T-helper 2 cell treated with Interferon-gamma antibody and Interleukin-4, amounts not matched to agents 100 ng/mL and 5 ng/mL, for 36 hours (primary cell): Measurements from ENCODE around the gene KCTD10. TPM values are rescaled to one million over a fixed set of nuclear protein-coding genes. Genes with fewer than 3 reads are reported as not detected.

Experiments used
- intact Hi-C: fragments of 100-400 bp; cut with micrococcal nuclease; formaldehyde crosslinking; loops from one replicate; pipeline ENCODE4 v1.15.1; 2023
- total RNA-seq: library from RNA; stranded (reverse); gene quantifications from 2 replicates; pipeline ENCODE4 v1.2.3, GENCODE V29; 2022

The KCTD10 gene
- total RNA-seq, 1 donor from 2014 or later: 36.5 TPM

DNA sequence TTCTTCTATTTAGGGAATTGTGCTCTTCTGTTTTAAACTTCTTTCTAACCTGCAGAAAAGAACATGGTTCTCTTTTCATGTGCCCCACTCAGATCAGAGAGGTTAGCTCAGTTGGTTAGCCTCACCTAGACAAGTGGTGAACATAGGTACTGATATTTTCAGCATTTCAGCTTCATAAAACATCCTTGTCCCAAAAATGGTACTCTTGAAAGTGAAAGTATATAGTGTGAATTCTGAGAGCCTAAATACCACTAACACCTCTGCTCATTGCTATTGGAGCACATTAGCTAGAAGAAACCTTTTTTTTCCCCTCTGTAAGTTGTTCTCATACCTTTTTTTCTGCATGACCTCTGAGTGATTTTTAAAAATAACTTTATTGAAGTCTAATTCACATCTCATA, 17.9 kb upstream of the KCTD10 start:
- intact Hi-C loops: no loop called here

GRCh38 chr12:109494348-109494881, 17.3 kb upstream of the KCTD10 start:
- intact Hi-C loops: no loop called here

DNA sequence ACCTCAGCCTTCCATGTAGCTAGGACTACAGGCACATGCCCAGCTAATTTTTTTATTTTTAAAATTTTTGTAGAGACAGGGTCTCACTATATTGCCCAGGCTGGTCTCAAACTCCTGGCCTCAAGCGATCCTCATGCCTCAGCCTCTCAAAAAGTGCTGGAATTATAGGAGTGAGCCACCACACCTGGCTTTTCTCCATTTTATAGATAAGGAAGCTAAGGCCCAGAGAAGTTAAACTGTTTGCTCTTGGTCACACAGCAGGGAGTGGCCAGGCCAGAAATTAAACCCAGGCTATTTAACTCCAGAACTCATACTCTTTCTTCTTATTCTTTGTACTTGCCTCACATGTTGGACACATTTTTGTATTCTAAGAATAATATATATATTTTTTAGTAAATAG, 16.8 kb upstream of the KCTD10 start:
- intact Hi-C loops: no loop called here

- intact Hi-C loops: no loop called here
Observed at GRCh38 chr12:109493090-109493489, 16.0 kb upstream of the KCTD10 start.

DNA sequence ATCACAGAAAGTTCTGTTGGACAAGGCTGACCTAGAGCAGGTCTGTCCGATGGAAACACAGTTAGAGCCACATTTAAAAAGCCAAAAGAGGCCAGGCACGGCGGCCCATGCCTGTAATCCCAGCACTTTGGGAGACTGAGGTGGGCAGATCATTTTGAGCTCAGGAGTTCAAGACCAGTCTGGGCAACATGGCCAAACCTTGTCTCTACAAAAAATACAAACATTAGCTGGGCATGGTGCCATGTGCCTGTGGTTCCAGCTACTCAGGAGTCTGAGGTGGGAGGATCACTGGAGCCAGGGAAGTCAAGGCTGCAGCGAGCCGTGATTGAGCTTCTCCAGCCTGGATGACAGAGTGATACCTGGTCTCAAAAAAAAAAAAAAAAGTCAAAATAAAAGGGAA, 15.3 kb upstream of the KCTD10 start:
- intact Hi-C loops: no loop called here

GRCh38 chr12:109491671-109492070, 14.6 kb upstream of the KCTD10 start:
- intact Hi-C loops: no loop called here

GRCh38 chr12:109489955-109490565, 13.0 kb upstream of the KCTD10 start:
- intact Hi-C loops: no loop called here

DNA sequence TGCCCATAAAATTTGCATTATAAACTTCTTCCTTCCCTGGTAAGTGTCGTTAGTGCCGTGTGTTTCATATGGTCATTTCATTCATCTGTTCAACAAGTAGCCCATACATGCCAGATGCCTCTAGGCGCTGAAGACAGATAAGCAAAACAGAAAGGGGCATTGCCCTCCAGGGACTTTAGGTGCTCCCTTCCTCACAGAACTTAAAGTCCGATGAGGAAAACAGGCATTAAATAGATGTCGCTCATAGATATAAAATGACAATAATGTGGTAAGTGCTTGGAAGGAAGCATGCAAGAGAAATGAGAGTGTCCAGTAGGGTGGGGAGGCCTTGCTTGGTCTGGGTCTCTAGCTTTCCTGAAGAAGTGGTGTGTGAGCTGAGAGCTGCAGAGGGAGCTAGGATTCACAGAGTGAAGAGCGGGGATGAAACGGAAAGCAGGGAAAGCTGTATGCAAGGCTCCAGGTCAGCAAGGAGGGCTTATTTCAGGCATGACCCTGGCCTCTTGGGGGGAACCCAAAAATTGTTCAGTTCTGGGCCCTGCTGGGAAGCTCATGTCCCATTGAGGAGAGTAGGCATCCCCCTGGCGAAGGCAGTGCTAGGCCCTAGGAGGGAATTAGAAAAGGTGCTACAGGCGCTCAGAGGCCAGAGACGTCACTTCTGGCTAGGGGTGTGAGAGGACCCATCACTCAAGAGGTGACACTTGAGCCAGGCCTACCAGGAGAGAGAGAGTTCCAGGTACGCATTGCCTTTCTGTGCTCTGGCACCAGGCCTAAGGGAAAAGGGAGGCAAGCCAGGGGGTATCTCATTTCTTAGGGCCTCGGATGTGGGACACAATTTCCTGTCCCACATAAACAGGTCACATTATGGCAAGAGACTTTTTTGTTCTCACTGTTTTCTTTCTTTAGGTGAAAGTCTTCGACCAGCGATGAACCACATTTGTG, 12.2 kb upstream of the KCTD10 start:
- intact Hi-C loops: no loop called here

- intact Hi-C loops: no loop called here
Observed at GRCh38 chr12:109488051-109488665, 11.1 kb upstream of the KCTD10 start.

DNA sequence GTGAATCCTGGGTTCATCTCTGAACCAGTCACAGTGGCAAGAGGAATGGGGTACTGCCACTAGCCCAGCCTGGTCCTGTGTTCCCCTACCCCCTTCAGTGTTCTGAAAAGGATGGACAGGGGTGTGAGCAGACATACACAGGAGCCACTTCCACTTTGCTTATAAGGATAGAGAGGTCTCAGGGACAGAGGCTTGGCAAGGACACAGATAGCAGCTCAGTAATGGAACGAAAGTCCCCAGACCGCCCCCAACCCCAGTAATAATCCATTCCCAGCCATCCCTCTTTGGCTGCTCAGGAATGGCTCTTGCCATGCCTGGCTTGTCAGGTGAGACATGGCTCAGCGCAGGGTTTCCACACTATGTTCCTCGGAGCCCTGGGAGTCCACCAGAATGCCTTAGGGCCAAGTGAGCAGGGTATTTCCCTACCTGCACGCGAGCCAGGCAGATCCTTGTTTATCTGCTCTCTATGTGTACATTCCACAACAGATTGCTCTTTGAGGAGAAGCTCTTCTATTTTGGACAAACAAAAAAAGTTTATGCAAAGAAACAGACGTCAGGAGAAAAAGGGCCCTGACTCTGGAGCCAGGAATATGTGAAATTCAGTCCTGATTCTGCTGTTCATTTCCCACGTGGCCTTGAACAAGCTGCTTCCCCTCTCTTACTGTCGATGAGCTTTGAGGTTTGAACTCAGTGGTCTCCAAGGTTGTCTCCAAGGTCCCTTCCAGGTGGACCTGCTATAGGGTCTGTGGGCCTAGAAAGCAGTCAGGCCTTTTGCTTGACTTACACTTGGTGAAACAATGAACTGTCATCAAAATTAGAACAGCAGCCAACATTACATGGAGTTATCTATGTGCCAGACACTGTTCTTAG, 10.3 kb upstream of the KCTD10 start:
- intact Hi-C loops: no loop called here

- intact Hi-C loops: no loop called here
Observed at GRCh38 chr12:109485201-109485600, 8.1 kb upstream of the KCTD10 start.

DNA sequence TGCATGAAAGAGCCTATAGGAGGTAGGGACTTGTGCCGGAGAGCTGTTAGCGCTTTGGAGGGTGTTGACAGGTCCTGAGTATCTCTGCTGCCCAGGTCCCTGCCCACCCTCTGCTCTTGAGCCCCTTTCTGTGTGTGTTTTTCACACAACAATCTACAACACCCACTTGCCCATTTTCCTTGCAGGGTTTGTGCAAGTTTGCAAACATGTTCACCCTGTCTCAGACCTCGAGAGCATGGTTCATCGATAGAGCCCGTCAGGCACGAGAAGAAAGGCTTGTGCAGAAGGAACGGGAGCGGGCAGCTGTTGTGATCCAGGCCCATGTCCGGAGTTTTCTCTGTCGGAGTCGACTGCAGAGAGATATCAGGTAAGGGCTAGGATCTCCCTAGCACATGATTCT, 6.2 kb upstream of the KCTD10 start:
- intact Hi-C loops: no loop called here

DNA sequence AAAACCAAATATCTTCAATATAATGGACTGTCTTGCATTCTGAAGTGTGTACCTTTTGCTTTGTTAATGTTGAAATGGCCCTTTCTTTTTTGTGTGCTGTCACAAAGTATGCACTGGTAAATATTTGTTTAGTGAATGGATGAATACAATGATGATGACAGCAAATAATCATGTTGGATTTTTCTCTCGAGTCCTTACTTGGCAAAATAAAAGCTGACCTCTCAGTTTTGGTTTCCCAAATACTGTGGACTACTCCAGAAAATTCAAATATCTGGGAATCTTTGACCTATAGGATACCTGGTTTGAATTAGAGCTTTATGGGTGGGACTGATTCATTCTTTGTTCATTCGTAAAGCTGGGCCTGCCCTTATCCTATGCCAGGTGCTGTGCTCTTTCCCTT, 5.8 kb upstream of the KCTD10 start:
- intact Hi-C loops: no loop called here

- intact Hi-C loops: no loop called here
Observed at GRCh38 chr12:109482491-109482890, 5.4 kb upstream of the KCTD10 start.

DNA sequence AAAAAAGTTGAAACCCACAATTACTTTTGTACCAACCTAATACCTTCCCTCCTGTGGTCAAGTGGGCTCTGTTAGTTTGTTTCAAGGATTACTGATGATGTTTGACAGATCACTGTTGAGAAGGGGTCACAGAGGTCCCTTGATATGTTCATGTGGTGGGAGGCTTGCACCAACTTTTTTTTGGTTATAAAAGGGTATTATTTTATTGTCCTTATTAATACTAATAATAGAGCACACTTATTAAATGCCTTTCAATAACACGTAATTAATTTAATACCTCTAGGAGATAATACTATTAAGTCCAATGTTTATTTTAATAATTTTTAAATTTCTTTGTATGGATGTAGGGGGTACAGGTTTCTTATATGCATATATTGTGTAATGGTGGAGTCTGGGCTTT, 4.8 kb upstream of the KCTD10 start:
- intact Hi-C loops: no loop called here

GRCh38 chr12:109480356-109480755, 3.3 kb upstream of the KCTD10 start:
- intact Hi-C loops: no loop called here

GRCh38 chr12:109479761-109480160, 2.7 kb upstream of the KCTD10 start:
- intact Hi-C loops: no loop called here

- intact Hi-C loops: loop anchor here (1.0 to 2.0 kb wide), 3 partner anchors 95 to 425 kb away; partner anchors contain the start of genes FAM222A, MMAB, MVK and USP30
Observed at GRCh38 chr12:109477963-109478315, 839 bp upstream of the KCTD10 start.

GRCh38 chr12:109476807-109477184, 304 bp downstream of the KCTD10 start:
- intact Hi-C loops: loop anchor here (1.0 to 2.0 kb wide), 3 partner anchors 97 to 424 kb away; partner anchors contain the start of genes FAM222A, MMAB, MVK and USP30

DNA sequence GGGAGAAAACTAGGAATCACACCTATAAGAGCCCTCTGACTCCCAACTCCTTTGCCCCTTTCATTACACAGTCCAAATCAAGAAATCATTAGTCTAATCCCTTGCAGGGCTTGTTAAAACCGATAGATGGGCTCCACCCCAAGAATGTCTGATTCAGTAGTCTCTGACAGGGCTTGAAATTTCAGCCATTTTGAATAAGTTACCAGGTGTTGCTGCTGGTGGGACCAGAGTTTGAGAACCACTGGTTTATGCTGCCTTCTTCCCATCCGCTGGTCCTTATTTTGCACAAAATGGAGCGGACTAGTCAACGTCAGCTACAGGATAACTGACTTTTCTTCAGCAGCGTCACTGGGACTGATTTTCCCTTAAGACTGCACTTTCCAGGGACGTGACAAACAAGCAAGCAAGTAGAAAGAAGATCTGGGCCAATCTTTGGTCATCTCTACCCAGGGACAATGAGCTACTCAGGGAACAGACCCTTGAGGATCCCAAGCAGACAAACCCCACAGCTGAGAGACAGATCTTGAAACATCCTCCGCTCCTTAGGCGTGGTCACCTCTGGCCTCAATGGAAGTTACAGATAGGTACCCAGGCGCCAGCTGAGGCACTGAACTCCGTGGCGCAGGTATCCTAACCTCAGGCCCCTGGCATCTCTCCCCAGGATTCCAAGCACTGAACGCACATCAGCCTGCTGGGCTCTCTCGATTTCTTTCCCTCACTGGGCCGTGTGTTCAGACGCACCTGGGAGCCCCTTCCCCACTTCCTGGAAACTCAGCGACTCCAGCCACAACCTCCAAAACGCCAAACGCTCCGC, 900 bp downstream of the KCTD10 start:
- intact Hi-C loops: loop anchor here (2.0 kb wide), 1 partner anchor 423 kb away; the partner anchor contains the start of gene USP30
